Right lobe of liver (tissue), 6 donors: ENCODE measurements around the gene VENTX. TPM values are rescaled to one million over a fixed set of nuclear protein-coding genes. Genes with fewer than 3 reads are reported as not detected.
A peak's percentile ranks its signal among the peaks of the same experiment; 100 is the strongest.
"Not testable (repeated sequence)": the region's sequence is repeated elsewhere in the genome, so short reads cannot be mapped to it uniquely, and the experiment has no call there.

Experiments
- ATAC-seq, 4 donors: fragments of 200-7000 bp; cut with Tn5 transposase; one replicate each; pipeline ENCODE4 v1.9.1; 2020; ENCODE audit warnings: mild to moderate bottlenecking in 4 of 4, moderate library complexity in 4 of 4
- DNase-seq, 3 donors: peaks; one replicate each; pipeline ENCODE4 v3.0.0-alpha.2; 2020
- H3K27ac ChIP-seq, 3 donors: fragments of 200-600 bp; one replicate each; pipeline ENCODE4 v1.8.0; 2022
- H3K27me3 ChIP-seq, 2 donors: fragments of 200-600 bp; one replicate each; pipeline ENCODE4 v1.8.0; 2022
- H3K36me3 ChIP-seq, 4 donors: fragments of 200-600 bp; sonication (generic) in 1 of 4; one replicate each; pipeline versions ENCODE4 v1.5.1 to v1.8.0; 2017 to 2022; ENCODE audit warnings: control low read depth in 1 of 4
- H3K4me1 ChIP-seq, 4 donors: fragments of 200-600 bp; sonication (generic) in 1 of 4; one replicate each; pipeline versions ENCODE4 v1.5.1 to v1.8.0; 2017 to 2022; ENCODE audit warnings: control low read depth in 1 of 4
- H3K4me3 ChIP-seq, 3 donors: fragments of 200-600 bp; one replicate each; pipeline ENCODE4 v1.8.0; 2022
- H3K9me3 ChIP-seq, 4 donors: fragments of 200-600 bp; sonication (generic) in 1 of 4; one replicate each; pipeline versions ENCODE4 v1.5.1 to v1.8.0; 2017 to 2022; ENCODE audit warnings: control low read depth in 1 of 4
- POLR2A ChIP-seq: fragments of 450-650 bp; IDR thresholded peaks from one replicate; pipeline ENCODE4 v1.6.1; 2017; ENCODE audit warnings: antibody characterized with exemption, mild to moderate bottlenecking
- WGBS: methylation state at CpG from one replicate; pipeline ENCODE4 v1.1.6; 2018; ENCODE audit warnings: low coverage, low lambda C conversion rate; ENCODE audit not compliant: insufficient coverage; ENCODE audit errors: missing lambda C conversion rate; 5-methylcytosine and 5-hydroxymethylcytosine counted together
- intact Hi-C, 2 donors: fragments of 100-400 bp; cut with DNase I; formaldehyde crosslinking; loops; one replicate each; pipeline versions ENCODE4 v1.11.2 to v1.14.1; 2022
- total RNA-seq, 6 experiments: library from RNA; depleted of rRNA in 2 of 6; stranded (reverse); fragments of >200 nt in 2 of 6; fragmentation: NEBNext Ultra II Directional in 3 of 6; extraction: Animal tissue kit (Norgen Biotek cat#: 25700) in 3 of 6; gene quantifications; one replicate each; pipeline versions ENCODE4 v1.1.0 to v1.2.4, GENCODE V29; 2016 to 2023
- TF ChIP-seq, protein P1 (sequence below), 4 donors: fragments of 200-600 bp in 3 of 4; fragments of 450-650 bp in 1 of 4; IDR thresholded peaks; one replicate each; pipeline versions ENCODE4 v1.5.1 to v1.8.0; 2016 to 2022; ENCODE audit warnings: antibody characterized with exemption in 4 of 4, mild to moderate bottlenecking in 2 of 4
- donor health status: DM: no; HTN: yes; CAD: no.
- donor health status: DM: no; HTN: no; CAD: no.
- donor health status: DM: no; HTN: no; CAD: no.
- donor health status: DM: no; HTN: yes; CAD: no.
- donor health status: DM: no; HTN: yes; CAD: no.

VENTX gene
- total RNA-seq, 6 experiments from 2014 or later, result 0.09 to 0.38 (median 0.19) TPM

DNA sequence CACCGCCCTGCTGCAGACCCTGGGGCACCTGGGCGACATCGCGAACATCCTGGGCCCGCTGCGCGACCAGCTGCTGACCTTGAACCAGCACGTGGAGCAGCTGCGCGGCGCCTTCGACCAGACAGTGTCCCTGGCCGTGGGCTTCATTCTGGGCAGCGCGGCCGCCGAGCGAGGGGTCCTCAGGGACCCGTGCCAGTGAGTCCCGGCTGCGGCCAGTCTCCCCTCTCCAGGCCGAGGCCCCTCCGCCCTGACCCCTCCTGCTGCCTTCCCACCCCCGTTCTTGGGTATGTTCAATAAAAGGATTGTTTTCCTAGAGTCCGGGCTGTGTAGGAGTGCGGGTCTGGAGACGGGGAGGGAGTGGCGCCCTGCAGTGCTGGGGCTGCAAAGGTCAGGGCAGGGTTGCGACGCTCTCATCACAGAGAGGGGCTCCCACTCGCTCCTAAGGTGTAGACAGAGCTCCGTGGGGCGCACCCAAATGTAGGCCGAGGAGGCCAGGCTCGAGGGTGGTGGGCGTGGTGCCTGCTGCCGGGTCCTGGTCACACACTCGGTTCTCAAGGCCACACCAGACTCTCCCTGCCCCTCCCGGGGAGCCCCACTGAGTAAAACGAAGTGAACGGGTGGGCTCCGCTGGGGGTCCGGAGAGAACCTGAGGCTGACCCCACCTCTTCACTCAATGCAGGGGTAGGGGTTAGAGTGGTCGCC is 6.3 kb upstream of the VENTX start:
- H3K9me3 ChIP-seq, result no peaks in the 10 kb centered on the region
- no peak for DNase-seq
- no peak overlapping the region for H3K4me3 ChIP-seq
- H3K27ac ChIP-seq, result no peak overlapping the region
- peaks cover 0 to 13% of the 10 kb centered on the region in 2 donors for H3K27me3 ChIP-seq
- no peaks in the 10 kb centered on the region for H3K36me3 ChIP-seq
- 5% methylated on average over 4 of the region's 44 CpGs for WGBS
- TF ChIP-seq, protein P1, sequence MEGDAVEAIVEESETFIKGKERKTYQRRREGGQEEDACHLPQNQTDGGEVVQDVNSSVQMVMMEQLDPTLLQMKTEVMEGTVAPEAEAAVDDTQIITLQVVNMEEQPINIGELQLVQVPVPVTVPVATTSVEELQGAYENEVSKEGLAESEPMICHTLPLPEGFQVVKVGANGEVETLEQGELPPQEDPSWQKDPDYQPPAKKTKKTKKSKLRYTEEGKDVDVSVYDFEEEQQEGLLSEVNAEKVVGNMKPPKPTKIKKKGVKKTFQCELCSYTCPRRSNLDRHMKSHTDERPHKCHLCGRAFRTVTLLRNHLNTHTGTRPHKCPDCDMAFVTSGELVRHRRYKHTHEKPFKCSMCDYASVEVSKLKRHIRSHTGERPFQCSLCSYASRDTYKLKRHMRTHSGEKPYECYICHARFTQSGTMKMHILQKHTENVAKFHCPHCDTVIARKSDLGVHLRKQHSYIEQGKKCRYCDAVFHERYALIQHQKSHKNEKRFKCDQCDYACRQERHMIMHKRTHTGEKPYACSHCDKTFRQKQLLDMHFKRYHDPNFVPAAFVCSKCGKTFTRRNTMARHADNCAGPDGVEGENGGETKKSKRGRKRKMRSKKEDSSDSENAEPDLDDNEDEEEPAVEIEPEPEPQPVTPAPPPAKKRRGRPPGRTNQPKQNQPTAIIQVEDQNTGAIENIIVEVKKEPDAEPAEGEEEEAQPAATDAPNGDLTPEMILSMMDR (IDR thresholded peaks at IDR 0.05), result no peak
- TF ChIP-seq POLR2A, result no peak
- H3K4me1 ChIP-seq, result peaks cover 0 to 3% (median 0%) of the 10 kb centered on the region in 4 donors
- intact Hi-C loops, result no loop called here
- ATAC-seq, result no peak

DNA sequence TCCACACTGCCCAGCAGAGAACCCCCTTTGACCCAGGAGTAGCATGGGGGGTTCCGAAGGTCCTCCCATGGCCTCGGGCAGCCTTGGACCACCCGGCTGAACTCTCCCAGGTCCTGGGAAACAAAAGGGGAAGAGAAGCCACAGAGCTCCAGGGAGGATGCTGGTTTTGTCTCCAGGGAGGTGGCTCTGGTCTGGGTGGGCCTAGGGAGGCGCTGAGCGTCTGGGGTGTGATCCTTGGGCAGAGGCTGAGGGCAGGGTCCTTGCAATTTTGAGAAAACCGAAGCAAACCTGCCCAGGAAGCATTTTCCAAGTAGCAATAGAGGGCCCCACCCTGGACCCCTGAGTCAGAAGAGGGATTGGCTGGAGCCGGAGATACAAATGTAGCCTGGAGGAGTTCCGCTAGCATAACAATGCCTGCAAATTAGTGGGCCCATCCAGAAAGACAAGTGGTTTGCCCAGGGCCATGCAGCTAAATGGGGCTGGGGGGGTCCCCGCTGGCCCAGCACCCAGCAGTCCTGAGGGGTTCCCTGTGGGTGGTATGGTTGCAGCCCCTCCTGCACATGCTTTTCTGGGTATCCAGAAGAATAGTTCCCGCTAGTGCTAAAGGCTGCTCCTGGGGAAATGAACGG is 5.6 kb upstream of the VENTX start:
- ATAC-seq, result no peak
- 33% methylated on average over 8 of the region's 11 CpGs for WGBS

DNA sequence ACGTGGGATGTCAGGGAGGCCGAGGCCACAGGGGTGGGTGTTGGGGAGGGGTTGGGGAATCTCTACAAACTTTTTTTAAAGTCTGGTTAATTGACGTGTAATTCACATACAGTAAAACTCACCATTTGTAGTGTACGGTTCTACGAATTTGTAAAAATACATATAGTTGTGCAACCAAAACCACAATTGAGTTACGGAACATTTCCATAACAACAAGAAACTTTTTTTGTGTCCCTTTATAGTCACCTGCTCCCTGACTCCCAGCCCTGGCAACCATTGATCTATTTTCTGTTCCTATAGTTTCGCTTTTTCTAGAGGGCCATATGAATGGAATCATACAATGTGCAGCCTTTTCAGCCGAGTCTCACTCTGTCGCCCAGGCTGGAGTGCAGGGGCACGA is 2.9 kb upstream of the VENTX start:
- H3K9me3 ChIP-seq, ATAC-seq, intact Hi-C loops, H3K36me3 ChIP-seq, DNase-seq, H3K27ac ChIP-seq, H3K4me1 ChIP-seq, H3K4me3 ChIP-seq, H3K27me3 ChIP-seq: not testable (repeated sequence)
- 35% methylated on average over 10 of the region's 10 CpGs for WGBS

More for the DNA sequence above, 5.6 kb upstream of the VENTX start:
- peaks cover 0 to 13% of the 10 kb centered on the region in 2 donors for H3K27me3 ChIP-seq
- no peaks in the 10 kb centered on the region for H3K9me3 ChIP-seq
- no peak for DNase-seq
- H3K4me1 ChIP-seq, result peaks cover 0 to 9% (median 0%) of the 10 kb centered on the region in 4 donors
- TF ChIP-seq, protein P1 (IDR thresholded peaks at IDR 0.05), result no peak
- TF ChIP-seq POLR2A, result no peak
- no peak overlapping the region for H3K27ac ChIP-seq
- intact Hi-C loops, result no loop called here
- H3K4me3 ChIP-seq, result no peak overlapping the region
- H3K36me3 ChIP-seq, result no peaks in the 10 kb centered on the region

- Histone ChIP-seq H3K36me3 (no peaks in the 10 kb centered on the region), H3K4me1 (peaks cover 0 to 9% (median 0%) of the 10 kb centered on the region in 4 donors), H3K4me3 (no peak overlapping the region), H3K9me3 (no peaks in the 10 kb centered on the region), H3K27me3 (peaks cover 0 to 4% of the 10 kb centered on the region in 2 donors), H3K27ac (no peak overlapping the region)
- TF ChIP-seq, protein P1 (IDR thresholded peaks at IDR 0.05), result no peak
- TF ChIP-seq POLR2A, result no peak
- ATAC-seq (peak; percentile 8 to 38 (median 20)), DNase-seq (no peak)
- WGBS, result 0% methylated on average over 7 of the region's 48 CpGs
- intact Hi-C loops, result no loop called here
Observed at GRCh38 chr10:133235265-133235855, 2.3 kb upstream of the VENTX start.

DNA sequence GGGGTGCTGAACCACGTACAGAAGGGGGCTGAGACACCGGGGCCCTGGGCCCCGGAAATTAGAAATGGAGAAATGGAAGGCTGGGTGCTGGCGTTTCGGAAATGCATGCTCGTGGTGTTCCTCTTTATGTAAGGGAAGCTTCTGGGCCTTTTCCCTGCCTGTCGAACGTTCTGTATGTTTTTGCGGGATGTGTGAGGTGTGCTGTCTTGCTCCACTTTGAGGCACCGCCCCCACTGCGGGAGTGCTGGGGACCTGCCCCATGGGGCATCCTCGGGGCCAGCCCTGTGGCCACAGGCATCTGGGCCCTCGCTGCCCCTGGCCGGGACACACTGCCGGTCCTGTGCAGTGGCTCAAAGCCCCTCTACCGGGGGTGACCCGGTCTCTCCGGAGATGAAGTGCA is 1.7 kb upstream of the VENTX start:
- no peak for DNase-seq
- no peaks in the 10 kb centered on the region for H3K36me3 ChIP-seq
- peaks cover 0 to 9% (median 0%) of the 10 kb centered on the region in 4 donors for H3K4me1 ChIP-seq
- TF ChIP-seq, protein P1 (IDR thresholded peaks at IDR 0.05), result no peak
- no peak for TF ChIP-seq POLR2A
- H3K4me3 ChIP-seq, result no peak overlapping the region
- intact Hi-C loops, result no loop called here
- H3K9me3 ChIP-seq, result no peaks in the 10 kb centered on the region
- ATAC-seq, result peak; percentile 12 to 46 (median 30)
- WGBS, result 2% methylated on average over 7 of the region's 18 CpGs
- H3K27ac ChIP-seq, result no peak overlapping the region
- H3K27me3 ChIP-seq, result peaks cover 0 to 4% of the 10 kb centered on the region in 2 donors
